Lower lobe of right lung (tissue), 2 donors: ENCODE measurements around the gene ZDHHC11B. TPM values are rescaled to one million over a fixed set of nuclear protein-coding genes. Genes with fewer than 3 reads are reported as not detected.
A peak's percentile ranks its signal among the peaks of the same experiment; 100 is the strongest.
"Not testable (repeated sequence)": the region's sequence is repeated elsewhere in the genome, so short reads cannot be mapped to it uniquely, and the experiment has no call there.

Experiments used
- ATAC-seq, 2 donors: fragments of 200-7000 bp; cut with Tn5 transposase; one replicate each; pipeline ENCODE4 v1.9.1; 2020 to 2022; ENCODE audit warnings: mild to moderate bottlenecking in 2 of 2, moderate library complexity in 2 of 2
- DNase-seq: peaks from one replicate; pipeline ENCODE4 v3.0.0-alpha.2; 2020
- H3K27ac ChIP-seq: fragments of 200-600 bp; one replicate; pipeline ENCODE4 v1.8.0; 2022
- H3K27me3 ChIP-seq: fragments of 200-600 bp; one replicate; pipeline ENCODE4 v1.8.0; 2022; ENCODE audit warnings: low read depth
- H3K36me3 ChIP-seq: fragments of 200-600 bp; one replicate; pipeline ENCODE4 v1.8.0; 2022; ENCODE audit warnings: mild to moderate bottlenecking
- H3K4me1 ChIP-seq: fragments of 200-600 bp; one replicate; pipeline ENCODE4 v1.8.0; 2022
- H3K4me3 ChIP-seq: fragments of 200-600 bp; one replicate; pipeline ENCODE4 v1.8.0; 2022; ENCODE audit warnings: mild to moderate bottlenecking
- H3K9me3 ChIP-seq: fragments of 200-600 bp; one replicate; pipeline ENCODE4 v1.8.0; 2022
- intact Hi-C: fragments of 100-400 bp; cut with DNase I; formaldehyde crosslinking; loops from one replicate; pipeline ENCODE4 v1.11.0; 2022
- total RNA-seq: library from RNA; stranded (reverse); fragmentation: NEBNext Ultra II Directional; extraction: Animal tissue kit (Norgen Biotek cat#: 25700); gene quantifications from one replicate; pipeline ENCODE4 v1.2.1, GENCODE V29; 2021
- donor health status: DM: no; HTN: yes; CAD: no; lungs with severe emphysema.

Gene ZDHHC11B
- total RNA-seq, 1 donor from 2014 or later, result 14.9 TPM

- intact Hi-C loops, H3K9me3 ChIP-seq, H3K27me3 ChIP-seq, H3K36me3 ChIP-seq, H3K4me1 ChIP-seq, H3K27ac ChIP-seq, H3K4me3 ChIP-seq, ATAC-seq, DNase-seq: not testable (repeated sequence)
These were observed 75.5 kb downstream of the ZDHHC11B start for GRCh38 chr5:708848-709517.

GRCh38 chr5:708374-708773 lies 76.2 kb downstream of the ZDHHC11B start:
- H3K4me3 ChIP-seq, H3K4me1 ChIP-seq, H3K9me3 ChIP-seq, H3K27me3 ChIP-seq, H3K36me3 ChIP-seq, intact Hi-C loops, DNase-seq, ATAC-seq, H3K27ac ChIP-seq: not testable (repeated sequence)

GRCh38 chr5:706127-706526 lies 78.4 kb downstream of the ZDHHC11B start:
- not testable (repeated sequence) for DNase-seq

GRCh38 chr5:696753-697702 lies 87.5 kb downstream of the ZDHHC11B start:
- intact Hi-C loops, H3K4me3 ChIP-seq, H3K27me3 ChIP-seq, H3K4me1 ChIP-seq, DNase-seq, H3K27ac ChIP-seq, H3K36me3 ChIP-seq, ATAC-seq, H3K9me3 ChIP-seq: not testable (repeated sequence)

More at GRCh38 chr5:706127-706526, 78.4 kb downstream of the ZDHHC11B start:
- H3K9me3 ChIP-seq, intact Hi-C loops, H3K27ac ChIP-seq, ATAC-seq, H3K27me3 ChIP-seq, H3K36me3 ChIP-seq, H3K4me3 ChIP-seq, H3K4me1 ChIP-seq: not testable (repeated sequence)

- intact Hi-C loops, H3K27ac ChIP-seq, H3K27me3 ChIP-seq, H3K9me3 ChIP-seq, H3K4me1 ChIP-seq, DNase-seq, H3K36me3 ChIP-seq, H3K4me3 ChIP-seq, ATAC-seq: not testable (repeated sequence)
These were observed 88.3 kb downstream of the ZDHHC11B start for GRCh38 chr5:696191-696590.

- intact Hi-C loops, DNase-seq, H3K4me3 ChIP-seq: not testable (repeated sequence)
These were observed 89.1 kb downstream of the ZDHHC11B start for GRCh38 chr5:695475-695874.

GRCh38 chr5:694042-694431 lies 90.5 kb downstream of the ZDHHC11B start:
- H3K36me3 ChIP-seq, H3K9me3 ChIP-seq, intact Hi-C loops, H3K4me1 ChIP-seq, H3K27me3 ChIP-seq, DNase-seq, H3K27ac ChIP-seq: not testable (repeated sequence)
- peak; percentile 9 to 15 for ATAC-seq
- H3K4me3 ChIP-seq, result peak overlapping the region; percentile 62

More at GRCh38 chr5:695475-695874, 89.1 kb downstream of the ZDHHC11B start:
- not testable (repeated sequence) for H3K9me3 ChIP-seq, H3K27ac ChIP-seq, H3K4me1 ChIP-seq, ATAC-seq, H3K36me3 ChIP-seq, H3K27me3 ChIP-seq

GRCh38 chr5:693271-694041 lies 91.1 kb downstream of the ZDHHC11B start, which contains the start of gene TPPP:
Gene TPPP, minus strand, starts transcription at chr5:693352. Its CDS starts 15,292 bp downstream, at chr5:678060.
- H3K27me3 ChIP-seq, intact Hi-C loops, H3K9me3 ChIP-seq, H3K4me1 ChIP-seq, H3K36me3 ChIP-seq: not testable (repeated sequence)
- peak; percentile 91 for DNase-seq
- ATAC-seq, result peak; percentile 93
- Histone ChIP-seq H3K27ac (peak within 1 kb of the TSS; percentile 67), H3K4me3 (peak within 1 kb of the TSS; percentile 62)

GRCh38 chr5:692529-693041 lies 91.9 kb downstream of the ZDHHC11B start:
- H3K4me1 ChIP-seq, intact Hi-C loops, H3K9me3 ChIP-seq, H3K27me3 ChIP-seq, H3K36me3 ChIP-seq: not testable (repeated sequence)
- Histone ChIP-seq H3K27ac (peak overlapping the region; percentile 67), H3K4me3 (peak overlapping the region; percentile 62)
- ATAC-seq (peak; percentile 27 to 54), DNase-seq (peak; percentile 47)
